Activated T-cell treated with anti-CD3 and anti-CD28 coated beads, Interleukin-2, amount 50 U/mL, for 1 hour (primary cell): Measurements from ENCODE around the gene MS4A8.
"Not testable (repeated sequence)": the region's sequence is repeated elsewhere in the genome, so short reads cannot be mapped to it uniquely, and the experiment has no call there.

ENCODE experiments used
- DNase-seq: peaks from one replicate; pipeline ENCODE4 v3.0.0-alpha.2; 2020

Gene MS4A8, protein sequence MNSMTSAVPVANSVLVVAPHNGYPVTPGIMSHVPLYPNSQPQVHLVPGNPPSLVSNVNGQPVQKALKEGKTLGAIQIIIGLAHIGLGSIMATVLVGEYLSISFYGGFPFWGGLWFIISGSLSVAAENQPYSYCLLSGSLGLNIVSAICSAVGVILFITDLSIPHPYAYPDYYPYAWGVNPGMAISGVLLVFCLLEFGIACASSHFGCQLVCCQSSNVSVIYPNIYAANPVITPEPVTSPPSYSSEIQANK

DNA sequence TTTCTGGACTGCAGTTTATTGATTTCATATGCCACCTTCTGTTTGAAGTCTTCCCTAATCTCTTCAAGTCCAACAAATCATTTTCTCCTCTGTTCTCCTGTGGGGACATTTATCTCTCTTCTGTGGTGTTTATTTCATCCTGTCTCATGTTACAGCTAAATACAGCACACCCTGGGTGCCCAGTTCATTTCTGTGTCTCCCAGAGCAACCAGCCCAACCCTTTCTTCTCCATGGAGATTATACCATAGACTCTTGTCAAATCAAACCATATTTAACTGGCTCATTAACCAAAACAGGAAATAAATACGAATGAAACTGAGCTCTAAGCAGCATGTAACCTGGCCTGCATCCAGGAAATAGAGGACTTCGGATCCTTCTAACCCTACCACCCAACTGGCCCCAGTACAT, at the start of gene MS4A8:
Gene MS4A8, plus strand, starts transcription at position 329 of the 408 bp plus-strand sequence. CDS start 1,249 bp downstream, outside the sequence.
- DNase-seq = no peak

DNA sequence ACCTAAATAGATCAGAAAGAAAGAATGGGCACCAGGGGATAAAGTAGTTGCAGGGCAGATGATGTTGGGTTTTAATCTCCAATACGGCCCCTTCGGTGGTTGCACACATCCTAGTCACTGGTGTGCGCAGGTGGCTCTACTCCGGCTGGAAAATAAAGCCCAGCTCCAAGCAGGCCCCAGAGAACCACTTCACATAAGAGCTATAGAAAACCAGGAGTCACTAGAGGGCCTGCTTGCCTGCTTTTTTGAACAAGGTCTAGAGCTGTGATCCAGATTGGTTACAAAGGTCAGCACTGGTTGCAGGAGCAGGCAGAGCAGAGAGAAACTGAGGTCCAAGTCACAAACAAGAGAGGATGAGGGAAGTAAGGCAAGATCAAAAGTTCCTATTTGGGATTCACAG, 41.5 kb upstream of the MS4A8 start:
- DNase-seq = no peak

DNA sequence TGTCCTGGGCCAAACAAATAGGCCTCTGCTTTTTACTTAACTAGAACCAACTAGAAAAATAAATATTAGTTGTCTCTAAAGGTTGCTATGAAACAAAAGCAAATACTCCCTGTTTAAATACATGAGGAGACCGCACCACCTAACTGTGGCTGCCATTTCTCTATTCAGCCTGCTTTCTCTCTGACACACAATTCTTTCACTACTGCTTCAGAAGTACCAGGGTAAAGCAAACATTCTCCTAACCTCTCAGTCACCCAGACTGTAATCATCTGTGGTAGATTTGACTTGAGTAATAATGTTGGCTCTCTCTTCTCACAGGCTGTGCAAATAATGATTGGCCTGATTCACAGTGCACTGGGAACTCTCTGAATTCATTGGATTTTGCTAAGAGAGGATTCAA, 41.0 kb upstream of the MS4A8 start:
- DNase-seq = no peak

DNA sequence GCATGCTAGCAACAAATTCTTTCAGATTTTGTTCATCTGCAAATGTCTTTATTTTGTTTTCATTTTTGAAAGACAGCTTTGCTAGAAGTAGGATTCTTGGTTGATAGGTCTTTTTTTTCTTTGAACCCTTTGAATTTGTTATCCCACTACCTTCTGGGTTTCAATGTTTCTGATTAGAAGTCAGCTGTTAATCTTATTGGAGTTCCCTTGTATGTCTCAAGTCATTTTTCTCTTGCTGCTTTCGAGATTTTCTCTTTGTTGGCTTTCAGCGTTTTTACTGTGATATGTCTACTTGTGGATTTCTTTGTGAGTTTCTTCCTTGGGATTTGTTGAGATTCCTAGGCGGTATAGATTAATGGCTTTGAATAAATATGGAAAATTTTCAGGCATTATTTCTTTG, 27.2 kb upstream of the MS4A8 start:
- no peak for DNase-seq

DNA sequence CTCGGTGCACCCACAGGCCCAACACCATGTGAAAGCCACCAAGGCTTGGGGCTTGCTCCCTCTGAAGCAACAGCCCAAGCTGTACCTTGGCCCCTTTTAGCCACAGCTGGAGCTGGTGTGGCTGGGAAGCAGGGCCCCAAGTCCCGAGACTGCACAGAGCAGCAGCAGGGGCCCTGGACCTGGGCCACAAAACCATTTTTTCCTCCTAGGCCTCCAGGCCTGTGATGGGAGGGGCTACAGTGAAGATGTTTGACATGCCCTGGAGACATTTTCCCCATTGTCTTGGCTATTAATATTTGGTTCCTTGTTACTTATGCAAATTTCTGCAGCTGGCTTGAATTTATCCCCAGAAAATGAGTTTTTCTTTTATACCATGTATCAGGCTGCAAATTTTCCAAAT, 21.2 kb upstream of the MS4A8 start:
- not testable (repeated sequence) for DNase-seq

DNA sequence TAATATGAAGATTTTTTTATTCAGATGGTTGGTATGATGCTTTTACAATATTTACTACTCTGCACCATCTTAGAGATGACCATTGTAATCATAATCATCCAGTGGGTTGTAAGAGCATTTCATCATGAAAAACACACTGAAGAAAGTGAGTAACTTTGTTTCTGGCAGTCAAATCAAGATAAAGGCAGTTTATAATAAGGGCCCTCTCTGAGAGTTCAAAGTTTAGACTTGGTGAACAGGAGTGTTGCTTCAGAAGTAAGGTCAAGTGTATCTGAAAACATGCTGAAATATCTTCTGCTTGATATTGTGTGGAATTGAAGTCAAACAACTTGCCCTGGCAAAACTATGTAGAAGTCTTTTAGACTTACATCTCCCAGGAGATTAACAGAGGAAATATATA, 19.5 kb upstream of the MS4A8 start:
- no peak for DNase-seq

DNA sequence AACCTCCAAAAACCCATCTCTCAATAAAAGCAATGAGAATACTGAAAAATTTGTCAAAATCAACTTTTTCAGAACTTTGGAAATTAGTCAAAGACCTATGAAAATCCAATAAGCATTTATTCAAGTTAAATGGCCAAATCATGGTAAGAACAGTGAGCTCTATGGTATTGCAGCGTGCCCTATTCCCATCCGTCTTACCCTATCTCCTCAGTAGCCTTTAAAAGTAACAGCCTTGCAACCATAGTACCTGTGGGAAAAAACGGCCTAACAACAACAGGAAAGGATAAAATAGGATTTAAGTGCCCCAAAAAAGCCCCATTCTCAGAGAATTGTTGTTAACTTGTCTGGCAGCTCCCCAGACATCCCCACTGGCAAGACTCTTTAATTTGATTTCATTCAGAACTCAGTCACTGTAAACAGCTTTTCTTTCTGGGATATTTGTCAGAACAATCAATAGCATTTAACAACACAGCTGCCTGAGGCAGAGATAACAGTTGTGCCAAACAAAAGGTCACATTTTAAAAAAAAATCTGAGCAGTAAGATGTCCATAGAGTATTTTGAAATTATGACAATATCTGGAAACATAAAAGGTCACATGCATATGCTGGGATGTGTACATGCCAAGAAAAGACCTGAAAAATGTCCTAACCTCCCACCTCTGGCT, 18.8 kb upstream of the MS4A8 start:
- no peak for DNase-seq

DNA sequence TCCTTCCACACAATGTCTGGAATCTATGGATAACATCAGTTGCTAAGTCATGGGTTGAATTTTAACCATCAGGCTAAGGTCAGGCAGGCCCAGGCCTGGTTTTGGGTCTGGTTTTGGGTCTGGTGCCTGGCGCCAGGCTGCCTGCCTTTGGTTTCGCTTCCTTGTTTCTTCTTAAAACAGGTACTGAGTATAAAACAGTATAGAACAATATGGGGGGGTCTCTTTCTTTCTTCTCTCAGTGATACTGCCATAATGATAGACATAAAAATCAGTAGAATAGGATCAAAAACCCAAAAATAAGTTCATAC, 14.9 kb upstream of the MS4A8 start:
- DNase-seq = not testable (repeated sequence)

DNA sequence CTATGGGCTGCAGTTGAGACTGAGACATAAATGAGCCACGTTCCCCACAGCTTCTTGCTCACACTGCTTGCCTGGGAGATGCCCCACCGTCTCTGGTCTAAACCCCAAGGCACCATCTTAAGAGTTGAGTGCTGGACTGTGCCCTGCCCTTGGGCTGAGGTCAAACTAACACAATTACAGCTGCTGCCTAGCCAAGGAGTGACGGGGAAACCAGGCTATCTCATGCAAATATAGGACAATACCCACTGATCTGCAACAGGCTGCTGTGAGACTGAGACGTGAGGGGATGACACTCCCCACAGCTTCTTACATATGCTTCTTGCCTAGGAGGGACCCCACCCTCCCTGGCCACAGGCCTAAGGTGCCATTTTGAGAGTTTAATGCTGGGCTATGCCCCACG, 7.8 kb upstream of the MS4A8 start:
- DNase-seq = no peak

DNA sequence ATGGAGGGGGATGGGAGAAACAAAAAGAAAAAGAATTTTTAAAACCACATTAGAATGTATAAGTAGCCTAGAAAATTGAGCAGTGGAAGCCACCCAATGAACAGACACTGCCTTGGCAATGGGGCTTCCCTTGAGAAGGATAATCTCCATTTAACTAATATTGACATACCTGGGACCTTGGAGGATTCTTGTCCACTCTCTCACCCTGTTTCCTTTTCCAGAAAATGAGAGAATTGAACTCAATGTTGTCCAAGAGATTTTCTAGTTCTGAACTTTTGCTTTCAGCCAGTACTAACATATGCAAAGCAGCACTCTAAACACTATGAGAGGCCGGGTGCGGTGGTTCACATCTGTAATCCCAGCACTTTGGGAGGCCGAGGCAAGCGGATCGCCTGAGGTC, 524 bp downstream of the MS4A8 start:
- no peak for DNase-seq

DNA sequence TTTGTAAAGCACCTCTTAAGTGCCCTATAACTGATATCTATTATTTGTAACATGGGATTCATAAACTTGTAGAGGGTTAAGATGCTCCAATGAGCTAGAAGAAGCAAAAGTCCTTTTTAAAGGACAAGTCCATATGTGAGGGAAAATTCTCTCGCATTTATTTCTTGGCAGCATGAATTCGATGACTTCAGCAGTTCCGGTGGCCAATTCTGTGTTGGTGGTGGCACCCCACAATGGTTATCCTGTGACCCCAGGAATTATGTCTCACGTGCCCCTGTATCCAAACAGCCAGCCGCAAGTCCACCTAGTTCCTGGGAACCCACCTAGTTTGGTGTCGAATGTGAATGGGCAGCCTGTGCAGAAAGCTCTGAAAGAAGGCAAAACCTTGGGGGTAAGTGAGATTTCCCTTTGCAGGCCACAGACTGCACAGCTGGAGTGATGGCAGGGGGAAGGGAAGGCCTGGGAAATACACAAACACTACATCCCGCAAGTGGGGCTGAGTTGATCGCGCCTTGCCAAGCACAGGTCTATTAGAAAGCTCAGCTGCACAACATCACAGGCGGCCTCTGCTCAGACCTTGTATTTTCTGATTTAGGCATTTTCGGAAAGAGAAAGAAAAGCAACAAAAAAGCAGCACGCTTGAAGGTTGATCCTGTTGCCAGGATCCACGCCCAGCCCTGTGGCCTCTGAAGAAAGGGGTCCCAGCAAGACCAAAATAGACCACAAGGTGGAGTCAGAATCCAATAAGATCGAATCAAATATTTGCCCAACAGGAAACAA, 1.5 kb downstream of the MS4A8 start:
- DNase-seq = no peak

DNA sequence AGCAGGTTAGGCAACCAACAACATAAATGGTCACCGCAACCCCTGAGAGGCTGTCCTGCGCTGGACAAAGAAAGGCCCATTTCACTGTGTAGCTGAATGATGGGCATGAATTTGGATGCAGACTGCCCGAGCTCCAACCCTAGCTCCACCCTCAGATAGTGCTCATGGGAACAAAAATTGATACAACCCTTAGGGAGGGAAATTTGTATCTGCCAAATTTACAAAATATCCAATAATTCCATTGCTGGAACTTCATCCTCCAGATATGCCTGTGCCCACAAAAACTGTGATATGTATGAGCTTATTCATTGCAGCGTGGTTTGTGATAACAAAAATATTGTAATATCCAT, 2.0 kb downstream of the MS4A8 start:
- no peak for DNase-seq

DNA sequence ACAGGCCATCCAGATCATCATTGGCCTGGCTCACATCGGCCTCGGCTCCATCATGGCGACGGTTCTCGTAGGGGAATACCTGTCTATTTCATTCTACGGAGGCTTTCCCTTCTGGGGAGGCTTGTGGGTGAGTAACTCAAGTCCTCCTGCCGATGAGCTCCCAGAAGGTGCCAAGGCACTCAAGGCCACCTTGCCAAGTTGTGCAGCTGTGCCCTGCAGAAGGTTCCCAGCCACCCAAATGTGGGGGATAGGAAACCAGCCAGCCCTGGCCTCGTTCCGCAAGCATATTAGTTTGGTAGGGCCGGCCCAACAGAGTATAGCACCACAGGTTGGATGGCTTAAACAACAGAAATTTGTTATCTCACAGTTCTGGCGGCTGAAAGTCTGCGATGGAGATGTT, 4.0 kb downstream of the MS4A8 start:
- DNase-seq = no peak

DNA sequence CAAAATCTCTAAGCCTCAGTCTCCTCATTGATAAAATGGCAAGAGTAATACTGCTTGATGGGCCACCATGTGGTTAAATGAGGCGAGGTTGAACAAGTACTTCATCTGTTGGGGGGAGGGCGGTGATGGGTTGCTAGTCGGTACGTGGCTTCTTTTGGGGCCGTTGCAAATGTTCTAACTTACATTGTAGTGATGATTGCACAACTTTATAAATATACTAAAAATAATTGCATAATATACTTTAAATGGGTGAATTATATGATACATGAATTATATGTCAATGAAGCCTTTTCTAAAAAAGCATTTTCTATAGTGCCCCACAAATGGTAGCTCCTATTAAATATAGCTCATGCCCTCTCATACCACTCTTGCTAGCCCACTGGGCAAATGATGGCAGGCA, 6.5 kb downstream of the MS4A8 start:
- no peak for DNase-seq

DNA sequence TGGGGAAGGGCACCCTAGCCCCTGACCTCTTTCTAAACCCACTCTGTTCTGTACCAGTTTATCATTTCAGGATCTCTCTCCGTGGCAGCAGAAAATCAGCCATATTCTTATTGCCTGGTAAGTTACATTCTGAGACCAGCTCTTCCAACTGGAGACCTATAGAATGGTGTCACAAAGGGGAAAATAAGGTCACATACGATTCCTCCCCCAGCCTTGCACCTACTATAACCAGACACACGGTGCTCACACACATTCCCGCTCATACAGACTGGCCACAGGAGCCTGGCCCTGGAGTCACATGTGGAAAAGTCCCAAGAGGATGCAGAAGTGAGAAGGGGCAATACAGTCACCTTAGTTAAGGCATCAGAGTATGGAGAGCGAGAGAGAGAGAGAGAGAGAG, 7.5 kb downstream of the MS4A8 start:
- DNase-seq = no peak

DNA sequence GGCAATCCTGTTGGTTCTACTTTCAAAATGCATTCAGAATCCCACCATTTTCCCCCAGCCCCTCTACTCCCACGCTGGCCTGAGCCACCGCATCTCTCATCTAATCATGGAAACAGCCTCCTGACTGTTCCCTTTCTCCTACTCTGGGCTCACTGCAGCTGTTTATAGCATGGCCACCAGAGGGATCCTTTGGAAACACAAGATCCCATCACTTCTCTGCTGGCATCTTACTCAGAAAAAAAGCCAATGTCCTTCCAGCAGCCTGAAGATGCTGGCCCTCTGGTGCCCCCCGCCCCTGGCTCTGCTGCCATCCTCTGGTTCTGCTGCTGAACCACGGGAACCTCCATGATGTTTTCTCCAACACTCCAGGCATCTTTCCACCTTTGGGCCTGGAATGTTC, 11.1 kb downstream of the MS4A8 start:
- DNase-seq = no peak

DNA sequence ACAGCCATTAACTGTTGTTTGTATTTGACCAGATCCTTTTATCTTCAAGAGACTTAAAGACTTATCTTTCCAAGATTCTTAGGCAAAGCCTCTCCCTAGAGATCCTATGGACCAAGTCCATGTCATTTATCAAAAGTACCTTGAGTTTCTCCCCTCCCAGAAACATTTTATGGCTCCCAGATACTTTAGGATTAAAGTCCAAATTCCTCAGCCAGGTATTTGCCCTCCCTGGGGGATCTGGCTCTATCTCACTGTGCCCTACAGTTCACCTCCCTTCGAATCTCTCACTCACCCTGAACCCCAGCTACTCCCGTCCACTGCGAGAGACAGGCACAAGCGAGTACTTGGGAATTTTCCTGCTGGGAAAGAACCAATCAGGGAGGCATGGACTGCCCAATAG, 11.9 kb downstream of the MS4A8 start:
- no peak for DNase-seq

DNA sequence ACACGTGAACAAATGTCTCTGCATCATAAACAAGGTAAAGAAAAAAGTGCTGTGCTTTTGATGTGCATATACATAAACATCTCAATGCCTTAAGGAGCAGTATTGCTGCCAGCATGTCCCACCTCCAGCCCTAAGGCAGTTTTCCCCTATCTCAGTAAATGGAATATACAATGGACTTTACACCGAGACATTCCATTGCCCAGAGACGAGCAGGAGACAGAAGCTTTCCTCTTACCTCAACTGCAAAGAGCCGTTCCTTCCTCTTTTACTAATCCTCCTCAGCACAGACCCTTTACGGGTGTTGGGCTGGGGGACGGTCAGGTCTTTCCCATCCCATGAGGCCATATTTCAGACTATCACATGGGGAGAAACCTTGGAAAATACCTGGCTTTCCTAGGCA, 14.0 kb downstream of the MS4A8 start:
- not testable (repeated sequence) for DNase-seq

DNA sequence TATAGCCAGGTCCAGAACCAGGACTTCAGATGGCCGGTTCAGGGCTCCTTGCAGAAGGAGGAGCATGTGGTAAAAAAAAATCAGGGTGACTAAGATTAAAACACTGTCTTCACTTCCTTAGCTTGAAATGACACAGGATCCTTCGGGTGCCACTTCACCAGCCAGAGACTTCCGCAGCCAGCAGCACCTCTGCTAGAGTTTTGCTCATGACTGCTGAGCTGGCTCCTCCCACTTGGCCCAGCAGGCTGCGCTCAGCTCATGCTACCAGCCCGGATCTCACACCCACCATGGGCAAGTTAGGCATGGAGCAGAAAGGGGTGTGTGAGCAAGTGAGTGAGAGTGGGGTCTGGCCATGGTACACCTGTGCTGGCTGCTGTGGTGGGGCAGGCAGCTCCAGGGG, 18.5 kb downstream of the MS4A8 start:
- no peak for DNase-seq

DNA sequence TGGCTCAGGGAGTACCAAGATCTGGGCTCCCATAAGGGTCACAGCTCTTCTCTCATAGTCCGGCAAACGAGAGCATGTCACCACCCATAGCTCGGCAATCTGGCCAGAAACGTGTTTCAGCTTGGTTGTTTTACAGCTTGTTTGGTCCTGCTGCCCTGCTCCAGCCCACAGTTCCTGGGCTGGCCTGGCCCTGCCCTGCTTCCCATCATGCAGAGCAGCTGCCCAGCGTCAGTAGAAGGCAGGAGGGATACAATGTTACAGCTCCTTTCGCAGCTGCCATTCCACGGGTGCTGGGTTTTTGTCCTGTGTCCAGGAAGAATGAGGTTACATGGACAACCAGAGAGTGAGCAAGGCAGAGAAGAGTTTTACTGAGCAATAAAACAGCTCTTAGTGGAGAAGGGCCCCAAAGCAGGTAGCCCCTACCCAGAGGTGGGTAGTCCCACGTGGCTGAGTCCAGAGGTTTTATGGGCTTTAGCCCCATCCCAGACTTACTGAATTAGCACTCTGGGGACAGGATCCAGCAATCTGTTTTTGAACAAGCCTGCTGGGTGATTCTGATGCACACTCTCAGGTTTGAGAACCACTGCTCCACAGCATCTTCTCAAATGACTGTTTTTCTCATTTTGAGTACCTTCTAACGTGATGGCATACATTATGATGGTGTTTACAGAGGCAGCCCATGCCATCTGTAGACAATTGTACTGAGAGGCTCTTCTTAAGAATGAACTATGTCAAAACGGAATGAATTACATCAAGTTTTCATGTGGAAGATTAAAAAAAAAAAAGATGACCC, 19.3 kb downstream of the MS4A8 start:
- no peak for DNase-seq

DNA sequence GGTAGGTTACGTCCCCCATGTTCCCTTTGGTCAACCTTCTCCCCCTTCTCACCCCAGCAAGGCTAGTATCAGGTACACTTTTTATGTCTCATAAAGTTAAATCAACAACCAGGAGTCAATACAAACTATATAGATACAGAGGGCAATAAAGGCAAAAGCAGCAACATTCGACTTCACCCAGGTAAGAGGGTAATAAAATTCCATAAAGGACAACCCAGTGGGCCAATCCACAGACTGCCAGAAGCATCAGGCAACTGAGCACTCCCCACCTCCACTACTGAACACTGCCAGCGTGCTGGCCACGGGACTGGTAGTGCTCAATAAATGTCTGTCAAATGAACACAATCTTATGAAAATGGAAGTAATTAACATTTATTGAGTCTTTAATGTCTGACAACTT, 20.0 kb downstream of the MS4A8 start:
- DNase-seq = no peak

DNA sequence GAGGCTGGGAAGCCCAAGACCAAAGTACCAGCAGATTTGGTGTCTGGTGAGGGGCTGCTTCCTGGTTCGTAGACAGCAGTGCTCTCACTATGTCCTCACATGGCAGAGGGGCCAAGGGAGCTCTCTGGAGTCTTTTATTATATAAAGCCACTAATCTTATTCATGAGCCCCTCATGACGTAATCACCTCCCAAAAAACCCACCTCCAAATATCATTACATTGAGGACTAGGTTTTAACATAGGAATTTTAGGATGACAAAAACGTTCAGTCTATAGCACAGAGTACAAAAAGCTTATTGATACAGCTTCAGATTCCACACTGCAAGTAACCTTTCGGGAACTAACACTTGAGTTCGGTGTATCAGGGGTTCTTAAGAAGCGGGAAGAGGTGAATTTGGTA, 21.0 kb downstream of the MS4A8 start:
- DNase-seq = no peak

DNA sequence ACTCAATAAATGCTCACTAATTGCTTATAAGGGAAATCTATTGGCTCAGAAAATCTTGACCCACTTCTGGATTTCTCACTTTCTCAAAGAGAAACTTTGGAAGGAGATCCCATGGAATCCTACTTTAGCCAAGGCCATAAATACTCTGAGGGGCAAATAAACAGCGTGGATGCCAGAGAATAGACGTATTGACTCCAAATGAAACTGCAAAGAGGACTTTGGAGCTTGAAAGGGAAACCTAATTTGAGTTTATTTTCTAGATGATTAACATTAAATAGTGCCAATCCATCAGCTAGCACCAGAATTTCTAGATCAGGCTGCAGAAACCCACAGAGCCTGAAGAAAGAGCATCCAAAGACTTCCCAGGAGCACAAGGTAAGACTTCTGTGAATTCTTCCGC, 25.0 kb downstream of the MS4A8 start, which contains the start of gene MS4A18:
Gene MS4A18, plus strand, starts transcription at position 301 of the 400 bp plus-strand sequence.
- no peak for DNase-seq

DNA sequence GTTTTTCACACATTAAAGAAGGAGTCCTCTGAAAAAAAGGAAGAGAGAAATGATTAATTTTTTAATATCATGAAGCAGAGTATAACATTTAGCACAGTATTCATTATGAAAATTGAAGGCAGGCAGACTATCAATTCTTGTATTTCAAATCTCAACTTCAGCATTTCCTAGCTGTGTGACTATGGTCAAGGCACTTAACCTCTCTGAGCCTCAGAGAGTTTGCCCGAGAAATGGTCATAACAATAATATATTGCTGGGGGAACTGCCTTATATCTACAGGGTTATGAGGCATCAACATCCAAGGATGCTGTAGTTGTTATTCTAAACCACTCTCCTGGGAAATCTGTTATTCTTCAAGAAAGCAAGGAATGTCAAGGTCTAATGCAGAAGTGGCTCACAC, 26.2 kb downstream of the MS4A8 start:
- DNase-seq = no peak
